CD4-positive, alpha-beta memory T cell (primary cell): Measurements from ENCODE around the gene NLGN3. TPM values are rescaled to one million over a fixed set of nuclear protein-coding genes. Genes with fewer than 3 reads are reported as not detected.
A peak's percentile ranks its signal among the peaks of the same experiment; 100 is the strongest.

Source experiments
- CTCF ChIA-PET: fragments of 350-600 bp; sonication (Branson Sonifier 250); formaldehyde crosslinking; loops from one replicate; lab custom pipeline; 2021; ENCODE audit warnings: inconsistent platforms; ENCODE audit not compliant: partially characterized antibody; lab: Charles Lee
- POLR2A ChIA-PET: fragments of 350-600 bp; sonication (Branson Sonifier 250); formaldehyde crosslinking; loops from one replicate; lab custom pipeline; 2021; ENCODE audit not compliant: partially characterized antibody; lab: Charles Lee
- DNase-seq, 5 donors: peaks; one replicate each; pipeline versions ENCODE4 v3.0.0 to v3.0.0-alpha.2; 2020 to 2022; ENCODE audit warnings: mixed read lengths in 1 of 5
- H3K27ac ChIP-seq: one replicate; pipeline ENCODE4 v1.7.0; 2013; ENCODE audit warnings: low read depth, low read length
- H3K27me3 ChIP-seq: 2 replicates; pipeline ENCODE4 v1.7.0; 2013; ENCODE audit warnings: mild to moderate bottlenecking, low read length, moderate library complexity; ENCODE audit not compliant: insufficient read depth
- H3K36me3 ChIP-seq: 2 replicates; pipeline ENCODE4 v1.7.0; 2013; ENCODE audit warnings: mild to moderate bottlenecking, low read length, moderate library complexity; ENCODE audit not compliant: insufficient read depth
- H3K4me1 ChIP-seq: 2 replicates; pipeline ENCODE4 v1.7.0; 2013; ENCODE audit warnings: mild to moderate bottlenecking, low read length, moderate library complexity; ENCODE audit not compliant: insufficient read depth
- H3K4me3 ChIP-seq, 2 donors: one replicate each; pipeline ENCODE4 v1.7.0; 2013; ENCODE audit warnings: low read length in 2 of 2, mild to moderate bottlenecking in 1 of 2
- H3K9me3 ChIP-seq, 2 donors: one replicate each; pipeline ENCODE4 v1.7.0; 2013; ENCODE audit warnings: low read length in 2 of 2, control low read depth in 1 of 2; ENCODE audit not compliant: control insufficient read depth in 1 of 2
- H3K27ac Mint-ChIP-seq, 7 donors: one replicate each; pipeline ENCODE4 v1.8.0; 2020 to 2021; ENCODE audit warnings: mixed read lengths in 7 of 7, mild to moderate bottlenecking in 6 of 7, inconsistent platforms in 3 of 7, moderate library complexity in 3 of 7
- H3K27me3 Mint-ChIP-seq, 2 donors: one replicate each; pipeline ENCODE4 v1.8.0; 2020 to 2021; ENCODE audit warnings: mixed read lengths in 2 of 2
- H3K36me3 Mint-ChIP-seq, 2 donors: one replicate each; pipeline ENCODE4 v1.8.0; 2020 to 2021; ENCODE audit warnings: mixed read lengths in 2 of 2, inconsistent platforms in 1 of 2, mild to moderate bottlenecking in 1 of 2
- H3K4me1 Mint-ChIP-seq, 4 donors: one replicate each; pipeline ENCODE4 v1.8.0; 2020 to 2021; ENCODE audit warnings: mixed read lengths in 4 of 4, mild to moderate bottlenecking in 1 of 4
- H3K4me3 Mint-ChIP-seq, 8 donors: one replicate each; pipeline ENCODE4 v1.8.0; 2020 to 2021; ENCODE audit warnings: mixed read lengths in 8 of 8, mild to moderate bottlenecking in 7 of 8, moderate library complexity in 6 of 8, inconsistent platforms in 3 of 8
- H3K9me3 Mint-ChIP-seq, 8 donors: one replicate each; pipeline ENCODE4 v1.8.0; 2020 to 2021; ENCODE audit warnings: mixed read lengths in 8 of 8, mild to moderate bottlenecking in 5 of 8, inconsistent platforms in 3 of 8, moderate library complexity in 1 of 8
- intact Hi-C: fragments of 100-400 bp; cut with micrococcal nuclease; formaldehyde crosslinking; loops from one replicate; pipeline ENCODE4 v1.15.1; 2023
- polyA plus RNA-seq, 2 donors: library from polyadenylated mRNA; unstranded; fragments of 300-500 nt; fragmentation: Illumina TruSeq; gene quantifications; one replicate each; pipeline ENCODE4 v1.2.3, GENCODE V29; 2021
- total RNA-seq, 2 experiments: library from RNA; stranded (reverse); gene quantifications; one replicate each; pipeline ENCODE4 v1.2.3, GENCODE V29; 2021

Gene NLGN3
- total and polyA plus RNA-seq, 4 experiments from 2014 or later = 0.21 to 2.3 (median 1.2) TPM

DNA sequence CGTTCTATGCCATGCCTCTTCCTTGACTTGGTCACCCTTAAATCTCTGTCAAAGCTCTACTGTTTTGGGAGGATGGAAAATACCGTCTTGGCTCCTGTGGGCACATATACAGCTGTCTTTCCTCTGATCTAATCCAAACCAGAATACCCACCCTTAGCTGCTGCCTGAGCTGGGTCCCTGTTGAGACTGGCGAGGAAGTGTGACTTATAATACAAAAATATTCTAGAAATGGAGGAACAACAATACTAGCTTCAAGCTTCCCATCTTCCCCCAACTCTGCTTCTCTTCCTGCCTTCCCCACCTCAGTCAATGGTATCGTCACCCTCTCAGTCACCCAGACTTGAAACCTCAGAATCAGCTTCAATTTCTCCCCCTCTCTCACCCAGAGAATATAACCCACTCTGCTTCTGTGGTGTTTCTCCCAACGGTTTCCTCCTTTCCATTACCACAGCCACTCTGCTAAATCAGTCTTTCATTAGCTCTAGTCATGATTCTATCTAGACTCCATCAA lies 32.7 kb upstream of the NLGN3 start:
- H3K27me3 ChIP-seq = no peaks in the 10 kb centered on the region
- H3K4me3 ChIP-seq = peak overlapping the region; percentile 69 to 93
- intact Hi-C loops = loop anchor here (1.0 to 10.0 kb wide), 7 partner anchors 9 to 423 kb away; partner anchors contain the start of genes OGT, SNX12 and TAF1
- H3K4me1 ChIP-seq = peaks cover 39% of the 10 kb centered on the region
- Mint-ChIP-seq H3K9me3 (no peaks in the 10 kb centered on the region), H3K36me3 (peaks cover 42 to 50% of the 10 kb centered on the region in 2 donors), H3K4me3 (peak overlapping the region; percentile 90 to 99 (median 95)), H3K4me1 (peaks cover 20 to 62% (median 48%) of the 10 kb centered on the region in 4 donors), H3K27me3 (no peaks in the 10 kb centered on the region), H3K27ac (peak overlapping the region; percentile 97 to 99 (median 99))
- POLR2A ChIA-PET = interaction anchor here (0.6 to 6.8 kb wide), 18 partner anchors 7 to 421 kb away, joined by 3 to 141 read pairs (median 7); partner anchors contain the start of genes FOXO4, NONO, OGT and SNX12
- H3K9me3 ChIP-seq = no peaks in the 10 kb centered on the region
- H3K27ac ChIP-seq = peak overlapping the region; percentile 96
- peaks cover 19% of the 10 kb centered on the region for H3K36me3 ChIP-seq
- peak in 3 of 5 donors; percentile 52 to 77 (median 74) for DNase-seq
- CTCF ChIA-PET = interaction anchor here (1.1 to 4.6 kb wide), 7 partner anchors 9 to 68 kb away, joined by 3 to 32 read pairs (median 6); no protein-coding TSS in a partner anchor

DNA sequence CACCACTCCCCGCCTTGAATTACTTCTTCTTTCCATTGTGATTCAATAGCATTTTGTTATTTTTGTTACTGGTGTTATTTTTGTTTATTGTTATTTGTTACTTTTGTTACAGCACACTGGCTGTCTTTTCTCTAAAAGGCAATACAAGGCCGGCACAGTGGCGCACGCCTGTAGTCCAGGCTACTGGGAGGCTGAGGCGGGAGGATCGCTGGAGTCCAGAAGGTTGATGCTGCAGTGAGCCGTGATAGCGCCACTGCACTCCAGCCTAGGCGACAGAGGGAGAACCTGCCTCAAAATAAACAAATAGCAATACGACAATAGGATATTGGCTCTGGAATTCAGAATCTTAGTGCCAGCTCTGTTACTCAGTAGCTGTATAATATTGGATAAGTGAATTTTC lies 27.3 kb upstream of the NLGN3 start:
- CTCF ChIA-PET = interaction anchor here (1.1 to 2.9 kb wide), 6 partner anchors 9 to 62 kb away, joined by 3 to 26 read pairs (median 12); no protein-coding TSS in a partner anchor
- intact Hi-C loops = loop anchor here (10.0 kb wide), 1 partner anchor 417 kb away; the partner anchor contains the start of gene OGT
- no peaks in the 10 kb centered on the region for H3K9me3 Mint-ChIP-seq

DNA sequence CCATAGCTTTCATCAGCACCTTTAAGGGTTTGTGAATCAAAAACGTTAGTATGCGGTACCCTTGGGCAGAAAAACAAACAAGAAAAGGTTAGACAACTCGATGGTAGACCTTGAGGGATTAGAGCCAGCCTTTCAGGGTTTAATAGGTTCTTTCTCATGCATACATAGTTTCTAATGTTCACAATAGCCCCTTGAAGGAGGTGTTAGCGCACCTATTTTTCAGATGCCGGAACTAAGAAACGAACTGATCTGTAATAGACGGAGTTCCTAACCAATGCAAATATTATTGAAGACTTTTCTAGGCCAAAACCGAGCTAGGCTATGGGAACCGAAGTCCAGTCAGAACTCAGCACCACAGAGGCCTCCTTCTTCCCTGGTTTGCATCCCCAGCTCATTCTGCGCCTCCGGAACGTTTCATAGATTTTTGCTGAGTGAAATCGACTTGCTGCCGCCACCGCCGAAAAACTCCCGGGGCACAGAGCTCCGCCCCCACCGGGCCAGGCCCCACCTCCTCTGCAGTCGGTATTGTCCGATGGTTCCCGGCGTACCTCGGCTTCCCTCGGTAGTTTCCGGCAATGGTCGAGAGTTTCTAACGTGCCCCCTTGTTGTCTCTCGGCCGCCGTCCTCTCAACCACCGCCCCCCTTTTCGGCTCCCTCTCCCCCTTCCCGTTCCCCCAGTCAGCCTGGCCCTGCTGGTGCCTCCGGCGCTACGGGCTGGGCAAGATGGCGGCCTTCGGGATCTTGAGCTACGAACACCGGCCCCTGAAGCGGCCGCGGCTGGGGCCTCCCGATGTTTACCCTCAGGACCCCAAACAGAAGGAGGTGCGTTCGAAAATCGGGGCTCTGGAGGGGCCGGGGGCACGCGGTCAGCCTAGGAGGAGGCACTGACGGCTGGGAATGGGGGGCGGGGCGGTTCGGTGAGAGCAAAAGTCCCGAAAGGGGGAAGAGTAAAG lies 26.3 kb upstream of the NLGN3 start, which contains the start of gene MED12:
TSS of gene MED12 (plus strand) at position 565 of the 953 bp plus-strand sequence. CDS start at position 724, 159 bp downstream.
- Histone ChIP-seq H3K9me3 (no peaks in the 10 kb centered on the region), H3K27me3 (no peaks in the 10 kb centered on the region), H3K27ac (peak within 1 kb of the TSS; percentile 88), H3K4me3 (peak within 1 kb of the TSS; percentile 36 to 69), H3K36me3 (peaks cover 22% of the 10 kb centered on the region), H3K4me1 (peaks cover 26% of the 10 kb centered on the region)
- Mint-ChIP-seq H3K4me1 (peaks cover 15 to 47% (median 29%) of the 10 kb centered on the region in 4 donors), H3K36me3 (peaks cover 10 to 25% of the 10 kb centered on the region in 2 donors), H3K9me3 (no peaks in the 10 kb centered on the region), H3K27ac (peak within 1 kb of the TSS; percentile 90 to 95 (median 95)), H3K27me3 (no peaks in the 10 kb centered on the region), H3K4me3 (peak within 1 kb of the TSS; percentile 84 to 90 (median 89))
- intact Hi-C loops = loop anchor here (1.0 to 10.0 kb wide), 3 partner anchors 8 to 416 kb away; partner anchors contain the start of gene OGT
- CTCF ChIA-PET = interaction anchor here (0.6 to 2.9 kb wide), 10 partner anchors 8 to 61 kb away, joined by 3 to 26 read pairs (median 6); partner anchors contain the start of gene FOXO4
- DNase-seq = peak; percentile 75 to 83 (median 78)
- POLR2A ChIA-PET = interaction anchor here (0.6 to 5.8 kb wide), 20 partner anchors 8 to 520 kb away, joined by 3 to 96 read pairs (median 7); partner anchors contain the start of genes CXorf65, FOXO4, NONO and OGT

More for the DNA sequence above, 27.3 kb upstream of the NLGN3 start:
- no peak for DNase-seq
- Histone ChIP-seq H3K4me3 (no peak overlapping the region), H3K4me1 (peaks cover 34% of the 10 kb centered on the region), H3K36me3 (peaks cover 15% of the 10 kb centered on the region), H3K27ac (peak overlapping the region; percentile 88), H3K9me3 (no peaks in the 10 kb centered on the region), H3K27me3 (no peaks in the 10 kb centered on the region)
- POLR2A ChIA-PET = interaction anchor here (1.4 to 5.8 kb wide), 10 partner anchors 9 to 416 kb away, joined by 4 to 96 read pairs (median 14); partner anchors contain the start of genes CXorf65, FOXO4, OGT and SNX12
- Mint-ChIP-seq H3K36me3 (peaks cover 5 to 17% of the 10 kb centered on the region in 2 donors), H3K27ac (peak overlapping the region; percentile 11 to 88 (median 68)), H3K4me1 (peaks cover 15 to 50% (median 35%) of the 10 kb centered on the region in 4 donors), H3K4me3 (peak overlapping the region in 1 of 8 donors; percentile 11), H3K27me3 (no peaks in the 10 kb centered on the region)

DNA sequence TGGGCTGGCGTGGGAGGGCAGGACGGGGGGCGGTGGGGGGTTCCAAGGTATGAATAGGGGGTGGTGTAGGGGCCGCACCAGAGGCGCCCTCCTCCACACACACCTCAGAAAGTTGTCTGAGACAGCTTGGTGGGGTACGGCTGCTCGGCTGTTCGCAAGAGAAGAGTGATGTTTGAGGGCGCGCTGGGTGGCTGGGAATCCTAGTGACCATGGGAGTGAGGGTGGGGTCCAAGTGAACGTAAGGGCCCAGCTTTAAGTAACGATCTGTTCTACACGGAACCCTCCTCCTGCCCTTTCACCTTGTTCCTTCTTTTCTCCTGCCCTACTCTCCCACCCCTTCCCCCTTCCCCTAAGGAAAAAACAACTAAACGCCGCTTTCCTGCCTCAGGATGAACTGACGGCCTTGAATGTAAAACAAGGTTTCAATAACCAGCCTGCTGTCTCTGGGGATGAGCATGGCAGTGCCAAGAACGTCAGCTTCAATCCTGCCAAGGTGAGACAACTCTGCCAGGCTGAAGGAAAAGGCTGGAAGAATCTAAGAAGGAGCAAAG lies 25.6 kb upstream of the NLGN3 start:
- peak overlapping the region; percentile 84 to 90 (median 89) for H3K4me3 Mint-ChIP-seq
- intact Hi-C loops = loop anchor here (1.0 to 10.0 kb wide), 3 partner anchors 9 to 416 kb away; partner anchors contain the start of gene OGT
- CTCF ChIA-PET = interaction anchor here (0.6 to 2.9 kb wide), 8 partner anchors 9 to 42 kb away, joined by 3 to 26 read pairs (median 7); partner anchors contain the start of gene FOXO4
- no peaks in the 10 kb centered on the region for H3K27me3 Mint-ChIP-seq
- H3K36me3 Mint-ChIP-seq = peaks cover 14 to 29% of the 10 kb centered on the region in 2 donors
- no peaks in the 10 kb centered on the region for H3K9me3 Mint-ChIP-seq
- Histone ChIP-seq H3K9me3 (no peaks in the 10 kb centered on the region), H3K4me1 (peaks cover 21% of the 10 kb centered on the region), H3K27me3 (no peaks in the 10 kb centered on the region), H3K36me3 (peaks cover 27% of the 10 kb centered on the region), H3K27ac (peak overlapping the region; percentile 88), H3K4me3 (peak overlapping the region; percentile 26 to 36)
- peaks cover 11 to 43% (median 25%) of the 10 kb centered on the region in 4 donors for H3K4me1 Mint-ChIP-seq
- DNase-seq = no peak
- POLR2A ChIA-PET = interaction anchor here (0.6 to 5.8 kb wide), 17 partner anchors 8 to 503 kb away, joined by 3 to 96 read pairs (median 8); partner anchors contain the start of genes CXorf65, FOXO4, IL2RG and NONO
- peak overlapping the region; percentile 90 to 95 (median 95) for H3K27ac Mint-ChIP-seq

DNA sequence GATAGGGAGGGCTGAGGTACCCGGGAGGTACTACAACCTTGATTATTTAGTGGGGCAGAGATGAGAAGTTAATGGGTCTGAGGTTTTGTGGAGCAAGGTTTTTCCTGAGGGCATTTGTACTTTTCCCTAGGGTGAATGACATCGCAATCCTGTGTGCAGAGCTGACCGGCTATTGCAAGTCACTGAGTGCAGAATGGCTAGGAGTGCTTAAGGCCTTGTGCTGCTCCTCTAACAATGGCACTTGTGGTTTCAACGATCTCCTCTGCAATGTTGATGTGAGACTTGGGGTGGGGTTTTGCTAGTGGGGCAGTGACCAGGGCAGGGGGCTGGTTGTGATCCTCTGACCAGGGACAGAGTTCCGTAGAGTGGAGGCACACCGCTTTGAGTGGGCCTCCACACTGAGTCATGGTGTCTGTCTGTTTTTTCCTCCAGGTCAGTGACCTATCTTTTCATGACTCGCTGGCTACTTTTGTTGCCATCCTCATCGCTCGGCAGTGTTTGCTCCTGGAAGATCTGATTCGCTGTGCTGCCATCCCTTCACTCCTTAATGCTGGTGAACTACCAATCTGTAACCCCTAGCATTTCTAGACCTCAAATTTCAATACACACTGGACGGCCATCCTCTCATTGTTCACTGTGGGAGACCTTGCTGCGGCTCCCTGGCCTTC lies 16.3 kb upstream of the NLGN3 start:
- H3K36me3 ChIP-seq = peaks cover 43% of the 10 kb centered on the region
- H3K4me1 Mint-ChIP-seq = peaks cover 7 to 18% (median 15%) of the 10 kb centered on the region in 4 donors

More for the DNA sequence above, 16.3 kb upstream of the NLGN3 start:
- no peaks in the 10 kb centered on the region for H3K9me3 Mint-ChIP-seq
- CTCF ChIA-PET = interaction anchor here (0.5 to 4.3 kb wide), 12 partner anchors 10 to 158 kb away, joined by 3 to 75 read pairs (median 8); partner anchors contain the start of genes CXorf65, FOXO4, IL2RG and MED12
- Histone ChIP-seq H3K27me3 (no peaks in the 10 kb centered on the region), H3K4me3 (no peak overlapping the region), H3K9me3 (no peaks in the 10 kb centered on the region), H3K27ac (peak overlapping the region; percentile 28), H3K4me1 (peaks cover 13% of the 10 kb centered on the region)
- POLR2A ChIA-PET = interaction anchor here (1.0 to 3.9 kb wide), 10 partner anchors 10 to 32 kb away, joined by 3 to 47 read pairs (median 12); partner anchors contain the start of genes FOXO4, IL2RG and MED12
- no peak for DNase-seq
- intact Hi-C loops = loop anchor here (2.0 kb wide), 1 partner anchor 51 kb away; no protein-coding TSS in a partner anchor
- no peak overlapping the region for H3K4me3 Mint-ChIP-seq
- no peaks in the 10 kb centered on the region for H3K27me3 Mint-ChIP-seq
- peak overlapping the region in 5 of 7 donors; percentile 38 to 90 (median 59) for H3K27ac Mint-ChIP-seq
- H3K36me3 Mint-ChIP-seq = peaks cover 19 to 66% of the 10 kb centered on the region in 2 donors
